Activated CD8-positive, alpha-beta memory T cell treated with anti-CD3 and anti-CD28 coated beads, Interleukin-2, amount 50 U/mL, for 1 hour (primary cell): ENCODE results near the gene MLLT11.

Source experiments
- DNase-seq: peaks from one replicate; pipeline ENCODE4 v3.0.0-alpha.2; 2020; ENCODE audit errors: extremely low read depth

MLLT11 gene, protein sequence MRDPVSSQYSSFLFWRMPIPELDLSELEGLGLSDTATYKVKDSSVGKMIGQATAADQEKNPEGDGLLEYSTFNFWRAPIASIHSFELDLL

DNA sequence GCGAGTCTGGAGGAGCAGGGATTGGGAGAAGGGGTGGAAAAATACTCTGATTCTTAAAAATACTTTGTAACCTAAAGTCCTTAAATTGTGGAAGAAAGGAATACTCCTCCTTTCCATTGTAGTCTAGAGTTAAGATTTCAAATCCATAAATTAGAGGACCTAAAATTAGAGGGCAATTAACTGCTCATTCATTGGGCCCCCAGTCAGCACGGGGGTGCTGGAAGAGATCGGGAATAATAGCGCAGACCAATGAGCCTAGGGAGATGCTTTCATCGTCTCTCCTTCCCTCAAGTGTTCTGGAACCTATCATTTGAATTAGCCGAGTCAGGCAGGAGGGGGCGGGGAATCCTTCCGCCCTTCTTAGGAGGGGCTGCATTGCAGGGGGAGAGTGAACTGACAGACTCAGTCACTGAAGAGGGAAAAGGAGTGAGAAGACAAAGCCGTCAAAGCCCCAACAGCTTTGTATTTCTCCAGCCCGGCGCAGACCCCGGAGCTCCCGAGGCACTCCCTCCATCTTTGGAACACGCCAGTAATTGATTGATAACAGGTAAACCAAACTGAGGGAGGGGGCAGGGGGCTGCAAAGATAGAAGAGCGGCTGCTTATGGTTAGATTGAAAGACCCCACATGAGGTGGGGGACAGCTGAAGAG, at the start of gene MLLT11:
MLLT11 (plus strand) TSS at position 391 of the 650 bp plus-strand sequence. CDS start 6,828 bp downstream, outside the sequence.
- DNase-seq: no peak

DNA sequence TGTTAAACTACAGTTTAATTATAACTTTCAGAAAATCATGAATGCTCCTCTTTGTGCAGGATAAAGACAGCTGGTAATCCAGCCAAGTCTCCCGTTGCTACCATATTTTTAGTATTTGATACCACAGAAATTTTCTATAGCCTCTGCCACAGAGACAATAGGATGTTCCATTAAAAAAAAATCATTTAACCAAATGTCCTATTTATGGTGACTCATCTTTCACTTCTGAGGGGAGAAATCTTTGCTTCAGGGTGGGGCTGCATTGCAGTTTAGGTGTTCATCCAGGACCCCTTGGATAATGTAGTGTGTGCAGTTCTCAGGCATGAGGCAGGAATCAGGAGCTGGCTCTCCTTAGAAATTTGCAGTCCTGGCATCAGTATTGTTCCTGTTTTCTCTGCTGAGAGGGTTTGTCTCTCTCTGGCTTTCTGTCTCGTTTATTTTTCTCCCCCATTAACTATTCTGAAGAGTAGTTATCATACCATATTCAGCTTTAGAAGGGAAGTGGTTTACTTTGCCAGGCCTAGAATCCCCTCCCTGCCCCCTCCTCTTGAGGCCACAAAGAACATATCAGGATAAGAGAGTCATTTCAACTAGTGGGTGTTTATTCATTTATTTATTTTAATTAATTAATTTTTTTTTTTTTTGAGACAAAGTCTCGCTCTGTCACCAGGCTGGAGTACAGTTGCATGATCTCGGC, 48.9 kb upstream of the MLLT11 start:
- no peak for DNase-seq

DNA sequence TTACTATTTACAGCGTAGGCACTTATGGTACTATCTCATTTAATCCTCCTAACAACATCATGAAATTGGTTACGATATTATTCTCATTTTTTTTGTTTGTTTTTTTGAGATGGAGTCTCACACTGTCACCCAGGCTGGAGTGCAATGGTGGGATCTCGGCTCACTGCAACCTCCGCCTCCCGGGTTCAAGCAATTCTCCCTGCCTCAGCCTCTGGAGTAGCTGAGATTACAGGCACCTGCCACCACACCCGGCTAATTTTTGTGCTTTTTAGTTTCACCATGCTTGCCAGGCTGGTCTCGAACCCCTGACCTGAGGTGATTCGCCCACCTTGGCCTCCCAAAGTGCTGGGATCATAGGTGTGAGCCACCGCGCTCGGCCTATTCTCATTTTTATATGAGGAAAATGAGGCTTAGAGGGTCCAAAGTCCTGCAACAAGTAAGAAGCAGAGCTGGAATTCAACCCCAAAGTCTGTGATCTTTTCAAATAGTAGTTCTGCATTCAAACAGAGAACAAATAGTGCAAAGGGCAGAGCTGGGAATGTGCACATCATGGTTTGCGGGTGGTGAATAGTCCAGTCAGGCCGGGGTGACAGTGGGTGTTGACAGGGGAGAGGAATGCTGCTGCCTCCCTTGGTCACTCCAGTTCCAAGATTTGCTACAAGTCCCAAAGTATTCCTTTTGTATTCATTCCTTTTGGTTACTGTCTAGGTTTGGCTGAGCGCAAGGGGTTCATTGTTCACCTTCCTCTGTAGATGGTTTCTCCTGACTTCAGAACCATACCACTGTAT, 47.3 kb upstream of the MLLT11 start:
- DNase-seq: no peak

DNA sequence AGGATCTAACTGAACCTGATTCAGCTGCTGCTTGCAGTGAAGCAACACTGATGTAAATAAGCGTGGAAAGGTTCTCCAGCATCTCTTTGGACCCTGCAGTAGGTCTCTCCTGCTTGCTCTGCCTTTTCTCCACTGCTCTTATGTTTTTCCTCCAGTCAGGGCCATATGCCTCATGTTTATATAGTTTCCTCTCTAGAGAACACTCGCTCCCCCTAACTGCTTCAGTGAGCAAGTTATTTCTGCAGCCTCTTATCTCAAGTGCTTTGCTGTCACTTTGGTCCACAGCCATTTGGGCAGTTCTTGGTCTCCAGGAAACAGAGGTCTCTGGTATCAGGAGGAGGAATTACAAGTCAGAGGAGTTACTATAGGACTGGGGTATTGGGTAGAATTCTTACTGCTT, 46.7 kb upstream of the MLLT11 start:
- DNase-seq: no peak

DNA sequence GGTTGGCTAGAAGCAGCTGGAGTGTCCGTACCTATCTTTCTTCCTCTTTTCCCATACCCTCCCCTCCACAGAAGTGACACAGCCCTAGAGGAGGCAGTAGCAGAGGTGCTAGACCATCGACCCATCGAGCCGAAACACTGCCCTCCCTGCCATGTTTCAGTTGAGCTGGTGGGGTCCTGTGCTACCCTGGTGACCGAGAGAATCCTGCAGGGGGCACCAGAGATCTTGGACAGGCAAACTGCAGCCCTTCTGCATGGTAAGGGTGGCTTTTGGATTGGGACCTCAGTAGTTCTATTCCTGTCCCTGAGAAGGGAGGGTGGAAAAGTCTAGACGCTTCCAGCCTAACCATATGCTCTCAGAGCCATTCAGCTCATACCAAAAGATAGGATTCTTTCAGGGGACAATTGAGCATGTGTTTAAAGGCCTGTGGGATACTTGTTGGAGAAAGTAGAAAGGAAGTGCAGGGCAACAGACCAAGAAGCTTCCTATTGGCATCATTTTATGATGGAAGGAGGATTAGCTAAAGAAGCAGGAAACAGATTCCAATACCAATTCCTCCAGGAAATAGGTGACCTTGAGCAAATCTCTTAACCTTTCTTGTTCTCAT, 35.6 kb upstream of the MLLT11 start:
- DNase-seq: peak; percentile 74

DNA sequence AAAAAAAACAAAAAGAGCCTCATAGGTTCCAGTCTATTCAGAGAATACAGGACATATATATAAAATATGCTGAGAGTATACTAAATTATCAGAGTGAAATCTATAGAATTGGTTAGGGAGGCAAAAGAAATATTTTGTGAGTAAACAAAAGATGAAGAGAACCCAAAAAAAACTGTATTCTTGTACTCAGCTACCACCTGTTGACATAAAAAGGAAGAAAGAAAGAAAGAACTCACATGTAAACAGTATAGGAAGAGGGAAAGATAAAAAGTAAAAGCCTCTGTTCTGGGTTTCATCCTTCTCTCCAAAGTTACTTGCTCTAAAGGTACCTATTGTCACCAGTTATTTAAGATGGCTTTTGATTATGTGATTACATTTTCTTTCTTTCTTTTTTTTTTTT, 33.7 kb upstream of the MLLT11 start:
- no peak for DNase-seq

DNA sequence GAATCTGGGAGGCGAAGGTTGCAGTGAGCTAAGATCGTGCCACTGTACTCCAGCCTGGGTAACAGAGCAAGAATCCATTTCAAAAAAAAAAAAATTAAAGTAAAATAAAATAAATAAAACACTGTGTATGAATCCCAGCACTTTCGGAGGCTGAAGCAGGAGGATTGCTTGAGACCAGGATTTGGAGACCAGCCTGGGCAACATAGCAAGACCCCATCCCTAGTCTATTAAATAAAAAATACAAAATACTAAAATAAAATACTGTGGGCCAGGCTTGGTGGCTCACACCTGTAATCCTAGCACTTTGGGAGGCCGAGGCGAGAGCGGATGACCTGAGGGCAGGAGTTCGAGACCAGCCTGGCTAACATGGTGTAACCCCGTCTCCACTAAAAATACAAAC, 28.0 kb upstream of the MLLT11 start:
- no peak for DNase-seq

DNA sequence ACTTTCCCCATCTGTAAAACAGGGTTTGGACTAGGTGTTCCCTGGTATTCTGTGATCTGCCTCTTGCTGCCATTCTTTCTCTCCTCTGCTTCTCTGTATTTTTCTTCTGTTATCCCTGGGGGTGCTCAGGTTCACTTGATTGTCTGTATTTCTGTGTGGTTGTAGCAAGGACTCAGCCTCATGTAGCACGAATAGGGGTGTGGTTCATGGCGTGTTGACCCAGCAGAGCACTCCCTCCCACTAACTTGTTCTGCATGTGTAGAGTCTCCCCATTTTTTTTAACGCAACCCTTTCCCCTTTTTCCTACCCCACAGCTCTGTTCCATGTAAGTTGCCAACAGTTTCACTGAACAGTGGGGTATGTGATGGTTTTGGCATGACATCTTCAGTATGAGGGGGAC, 25.0 kb upstream of the MLLT11 start:
- no peak for DNase-seq

DNA sequence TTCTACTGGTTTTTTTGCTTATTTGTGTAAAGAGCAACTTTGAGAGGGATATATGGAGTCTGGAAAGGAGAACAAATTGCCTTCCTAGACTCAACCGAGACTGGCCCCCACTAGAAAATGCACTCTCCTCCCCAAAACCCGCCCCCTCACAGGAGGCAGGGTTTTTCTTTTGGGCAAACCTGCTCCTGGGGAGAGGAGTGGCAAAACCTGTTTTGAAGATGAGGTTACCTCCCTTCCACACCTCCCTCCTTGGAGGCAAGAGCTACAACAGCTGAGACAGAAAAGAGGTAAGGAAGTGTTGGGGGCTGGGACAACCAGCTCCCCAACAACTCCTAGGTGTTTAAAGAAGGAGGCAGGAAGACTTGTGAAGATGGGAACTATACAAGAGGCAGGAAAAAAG, 23.8 kb upstream of the MLLT11 start, which contains the start of gene BNIPL:
BNIPL (plus strand) TSS at position 231 of the 400 bp plus-strand sequence; CDS start at position 371, 140 bp downstream.
- DNase-seq: no peak

DNA sequence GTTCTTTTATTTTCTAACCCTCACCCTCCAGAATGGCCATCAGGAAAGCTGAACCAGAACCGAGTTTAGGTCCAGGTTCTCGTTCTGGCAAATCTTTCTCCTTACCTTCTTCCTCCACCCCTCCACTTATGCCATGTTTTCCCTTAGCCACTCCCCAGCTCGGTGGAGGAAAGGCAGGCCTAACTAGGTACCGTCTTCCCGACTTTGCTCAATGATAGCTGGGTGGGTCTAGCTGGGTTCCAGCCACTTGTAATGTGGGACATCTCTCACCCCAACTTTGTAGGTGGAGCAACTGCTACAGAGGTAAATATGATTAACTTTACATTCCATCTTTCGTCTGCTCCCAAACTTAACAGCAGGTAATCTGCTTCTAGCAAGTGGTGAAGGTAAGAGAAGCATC, 23.2 kb upstream of the MLLT11 start:
- no peak for DNase-seq

DNA sequence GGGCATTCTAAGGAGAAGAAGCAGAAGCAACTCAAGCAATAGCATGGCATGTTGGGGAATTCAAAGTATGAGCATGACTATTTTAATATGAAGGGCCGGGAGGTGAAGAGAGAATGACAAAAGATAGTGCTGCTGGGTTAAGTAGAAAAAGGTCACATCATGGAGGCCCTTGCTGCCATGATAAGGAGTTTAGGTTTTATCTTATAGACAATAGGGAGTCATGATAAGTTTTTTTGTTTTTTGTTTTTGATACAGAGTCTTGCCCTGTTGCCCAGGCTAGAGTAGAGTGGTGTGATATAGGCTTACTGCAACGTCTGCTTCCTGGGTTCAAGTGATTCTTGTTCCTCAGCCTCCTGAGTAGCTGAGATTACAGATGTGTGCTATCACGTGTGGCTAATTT, 20.7 kb upstream of the MLLT11 start:
- no peak for DNase-seq

DNA sequence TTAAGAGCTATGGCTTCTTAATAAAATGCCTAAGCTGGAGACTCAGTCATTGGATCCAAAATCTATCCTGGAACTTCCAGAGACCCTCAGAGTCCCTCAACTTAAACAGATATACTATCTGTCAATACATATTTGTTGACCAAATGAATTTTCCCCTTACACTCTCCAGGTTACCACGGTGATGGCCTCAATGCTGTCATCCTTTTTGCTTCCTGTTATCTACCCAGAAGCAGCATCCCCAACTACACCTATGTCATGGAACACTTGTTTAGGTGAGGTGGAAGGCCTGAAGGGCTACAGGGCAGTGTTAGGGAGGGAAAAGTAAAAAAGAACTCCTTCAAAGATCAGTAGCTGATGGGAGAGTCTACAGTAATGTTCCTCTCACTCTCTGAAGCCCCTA, 17.0 kb upstream of the MLLT11 start:
- no peak for DNase-seq

DNA sequence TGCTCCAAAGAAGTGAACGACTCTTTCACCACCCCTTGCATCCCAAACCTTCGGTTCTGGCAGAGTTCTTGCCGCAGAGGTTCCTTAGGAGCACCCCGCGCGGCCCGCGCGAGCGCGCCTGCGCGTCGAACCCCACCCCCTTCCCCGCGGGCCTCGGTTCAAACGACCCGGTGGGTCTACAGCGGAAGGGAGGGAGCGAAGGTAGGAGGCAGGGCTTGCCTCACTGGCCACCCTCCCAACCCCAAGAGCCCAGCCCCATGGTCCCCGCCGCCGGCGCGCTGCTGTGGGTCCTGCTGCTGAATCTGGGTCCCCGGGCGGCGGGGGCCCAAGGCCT, 12.6 kb upstream of the MLLT11 start, which contains the start of gene C1orf56:
C1orf56 (plus strand) TSS at position 161 of the 334 bp plus-strand sequence; CDS start at position 258, 97 bp downstream.
- DNase-seq: no peak

DNA sequence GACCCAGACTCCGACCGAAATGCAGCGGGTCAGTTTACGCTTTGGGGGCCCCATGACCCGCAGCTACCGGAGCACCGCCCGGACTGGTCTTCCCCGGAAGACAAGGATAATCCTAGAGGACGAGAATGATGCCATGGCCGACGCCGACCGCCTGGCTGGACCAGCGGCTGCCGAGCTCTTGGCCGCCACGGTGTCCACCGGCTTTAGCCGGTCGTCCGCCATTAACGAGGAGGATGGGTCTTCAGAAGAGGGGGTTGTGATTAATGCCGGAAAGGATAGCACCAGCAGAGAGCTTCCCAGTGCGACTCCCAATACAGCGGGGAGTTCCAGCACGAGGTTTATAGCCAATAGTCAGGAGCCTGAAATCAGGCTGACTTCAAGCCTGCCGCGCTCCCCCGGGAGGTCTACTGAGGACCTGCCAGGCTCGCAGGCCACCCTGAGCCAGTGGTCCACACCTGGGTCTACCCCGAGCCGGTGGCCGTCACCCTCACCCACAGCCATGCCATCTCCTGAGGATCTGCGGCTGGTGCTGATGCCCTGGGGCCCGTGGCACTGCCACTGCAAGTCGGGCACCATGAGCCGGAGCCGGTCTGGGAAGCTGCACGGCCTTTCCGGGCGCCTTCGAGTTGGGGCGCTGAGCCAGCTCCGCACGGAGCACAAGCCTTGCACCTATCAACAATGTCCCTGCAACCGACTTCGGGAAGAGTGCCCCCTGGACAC, 12.1 kb upstream of the MLLT11 start:
- DNase-seq: no peak

DNA sequence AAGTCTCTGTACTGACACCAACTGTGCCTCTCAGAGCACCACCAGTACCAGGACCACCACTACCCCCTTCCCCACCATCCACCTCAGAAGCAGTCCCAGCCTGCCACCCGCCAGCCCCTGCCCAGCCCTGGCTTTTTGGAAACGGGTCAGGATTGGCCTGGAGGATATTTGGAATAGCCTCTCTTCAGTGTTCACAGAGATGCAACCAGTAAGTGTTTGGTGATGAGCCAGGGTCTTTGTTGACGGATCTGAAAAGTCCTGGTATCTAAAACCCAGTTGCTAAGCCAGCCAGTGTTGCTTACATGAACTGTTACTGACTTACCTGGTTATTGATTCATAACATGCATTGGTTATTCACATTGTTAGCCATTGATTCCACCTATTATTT, 11.6 kb upstream of the MLLT11 start:
- no peak for DNase-seq

DNA sequence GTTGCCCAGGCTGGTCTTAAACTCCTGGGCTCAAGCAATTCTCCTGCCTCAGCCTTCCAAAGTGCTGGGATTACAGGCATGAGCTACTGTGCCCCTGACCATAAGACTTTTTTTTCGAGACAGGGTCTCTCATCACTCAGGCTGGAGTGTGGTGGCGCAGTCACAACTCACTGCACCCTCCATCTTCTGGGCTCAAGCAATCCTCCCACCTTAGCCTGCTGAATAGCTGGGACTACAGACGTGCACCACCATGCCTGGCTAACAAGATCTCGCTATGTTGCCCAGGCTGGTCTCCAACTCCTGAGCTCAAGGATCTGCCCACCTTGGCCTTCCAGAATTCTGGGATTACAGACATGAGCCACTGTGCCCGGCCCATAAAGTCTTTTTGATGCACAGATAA, 10.7 kb upstream of the MLLT11 start:
- DNase-seq: no peak

DNA sequence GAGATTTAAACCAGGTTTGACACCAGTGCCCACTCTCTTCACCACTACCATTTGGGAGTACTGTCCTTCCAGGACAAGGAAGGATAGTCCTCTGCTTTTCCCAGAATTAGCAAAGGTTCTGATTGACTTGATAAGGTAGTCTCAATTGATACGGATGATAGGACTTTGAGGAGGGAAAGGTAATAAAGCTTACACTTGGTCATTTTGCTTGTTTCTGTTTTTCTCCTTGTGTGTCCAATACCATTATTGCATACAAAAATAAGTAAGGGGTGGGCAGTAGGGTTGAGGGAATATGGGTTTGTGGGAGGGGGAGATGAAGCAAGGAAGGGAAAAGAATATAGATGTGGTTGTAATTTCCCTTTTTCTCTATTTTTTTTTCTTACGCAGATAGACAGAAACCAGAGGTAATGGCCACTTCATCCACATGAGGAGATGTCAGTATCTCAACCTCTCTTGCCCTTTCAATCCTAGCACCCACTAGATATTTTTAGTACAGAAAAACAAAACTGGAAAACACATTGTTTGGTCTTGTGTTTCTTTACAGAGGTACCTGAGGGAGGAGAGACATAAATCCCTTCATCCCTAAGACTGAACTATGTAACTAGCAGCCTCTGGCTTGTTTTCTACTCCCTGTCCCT, 10.0 kb upstream of the MLLT11 start:
- no peak for DNase-seq

DNA sequence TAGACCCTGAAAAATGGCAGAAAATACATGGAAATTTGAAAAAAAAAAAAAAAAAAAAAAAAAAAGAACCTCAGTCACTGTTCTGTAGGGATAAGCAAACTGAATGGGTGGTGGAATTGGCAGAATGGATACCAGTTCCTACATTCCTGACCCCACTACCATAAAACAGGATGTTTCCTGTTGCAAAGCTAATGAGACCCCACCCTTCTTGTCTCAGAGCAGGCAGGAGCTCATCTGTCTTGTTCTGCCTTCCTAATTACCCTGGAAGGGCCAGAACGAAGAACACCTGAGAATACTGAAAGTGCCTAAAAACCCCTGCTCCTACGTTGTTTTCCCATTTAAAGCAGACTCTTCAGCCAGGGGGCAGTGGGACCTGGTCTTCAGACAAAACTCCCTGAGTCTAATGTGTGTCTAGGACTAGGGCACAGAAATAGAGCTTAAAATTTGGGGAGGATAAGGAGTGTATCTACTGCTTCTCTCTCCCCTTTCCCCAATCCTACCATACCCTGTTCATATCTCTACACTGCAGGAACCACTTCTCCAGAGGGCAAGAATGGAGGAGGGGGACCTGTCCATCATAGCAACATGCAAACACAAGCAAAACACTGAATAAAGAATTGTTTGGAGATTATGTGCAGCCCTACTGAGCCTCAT, 8.7 kb upstream of the MLLT11 start:
- no peak for DNase-seq

DNA sequence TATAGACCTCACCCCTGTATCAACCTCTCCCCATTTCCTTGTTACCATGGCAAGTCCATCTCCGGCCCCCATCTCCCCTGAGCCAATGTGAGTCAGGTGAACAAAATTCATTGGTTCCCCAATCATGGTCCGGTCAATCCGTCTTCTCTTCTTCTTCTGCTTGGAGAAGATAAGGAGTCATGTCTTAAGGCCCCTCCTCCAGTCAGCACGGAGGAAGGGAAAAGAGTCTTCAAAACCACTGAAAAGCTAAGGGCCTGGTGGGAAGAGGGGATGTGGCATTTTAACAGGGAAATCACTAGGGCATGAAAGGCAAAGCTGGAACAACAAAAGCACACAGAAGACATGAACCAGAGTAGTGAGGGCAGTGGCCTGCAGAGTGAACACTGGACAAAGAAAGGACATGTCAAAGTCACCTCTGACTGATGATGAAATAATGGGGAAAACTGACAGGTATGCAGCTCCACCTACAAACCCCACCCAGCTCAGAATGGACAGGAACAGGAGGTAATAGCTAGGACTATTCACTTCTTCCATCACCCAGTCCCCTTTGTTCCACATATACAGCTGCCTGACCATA, 5.1 kb upstream of the MLLT11 start:
- DNase-seq: no peak

DNA sequence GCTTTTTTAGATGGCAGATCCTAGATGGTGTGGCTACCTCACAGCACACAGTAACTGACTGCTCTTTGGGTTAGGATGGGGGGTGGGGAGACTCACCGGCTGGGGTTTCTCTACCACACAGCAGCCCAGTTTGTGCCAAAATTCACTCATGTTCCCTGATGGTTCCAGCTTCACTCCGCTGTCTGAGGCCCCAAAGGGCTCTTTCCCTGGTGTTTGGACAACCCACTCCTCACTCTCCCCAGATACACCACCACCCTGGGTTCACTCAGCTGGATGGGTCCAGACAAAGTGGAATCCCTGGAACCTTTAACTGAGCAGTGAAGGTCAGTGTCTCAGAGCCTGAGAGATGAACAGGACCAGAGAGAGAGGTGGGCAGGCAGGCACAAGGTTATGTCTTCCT, 4.6 kb upstream of the MLLT11 start:
- DNase-seq: no peak
